HG03039 (cell line): Measurements from ENCODE around the gene PHLDB2.

Source experiments
- ATAC-seq: cut with Tn5 transposase; IDR thresholded peaks from one replicate; pipeline ENCODE4 v1.9.1; 2021; ENCODE audit warnings: mild to moderate bottlenecking, moderate library complexity; ENCODE audit not compliant: unreplicated experiment

PHLDB2 gene

DNA sequence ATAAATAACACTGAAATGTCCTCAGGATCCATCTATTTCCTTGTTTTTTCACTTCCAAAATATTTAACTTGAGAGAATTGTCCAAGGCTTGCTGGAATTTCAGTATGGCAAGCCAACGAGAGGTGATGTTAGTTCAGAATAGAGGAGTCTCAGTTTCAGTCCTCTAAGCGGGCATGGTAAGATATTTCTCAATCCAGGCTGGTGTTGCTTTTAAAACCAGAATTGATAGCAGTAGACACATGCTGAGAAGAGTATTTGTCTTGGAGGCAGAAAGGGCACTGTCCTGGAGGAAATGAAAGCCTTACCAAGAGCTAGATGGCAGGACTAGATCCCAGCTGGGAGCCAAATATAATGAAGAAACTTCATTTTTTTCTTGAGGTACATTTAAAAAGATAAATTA lies 23.1 kb downstream of the PHLDB2 start:
- ATAC-seq: no peak

- peak; percentile 82 for ATAC-seq
Measured at GRCh38 chr3:111882799-111883198, 23.7 kb downstream of the PHLDB2 start.

- no peak for ATAC-seq
Measured at GRCh38 chr3:111884411-111885018, 25.4 kb downstream of the PHLDB2 start.

GRCh38 chr3:111885578-111885977 lies 26.5 kb downstream of the PHLDB2 start:
- ATAC-seq: no peak

DNA sequence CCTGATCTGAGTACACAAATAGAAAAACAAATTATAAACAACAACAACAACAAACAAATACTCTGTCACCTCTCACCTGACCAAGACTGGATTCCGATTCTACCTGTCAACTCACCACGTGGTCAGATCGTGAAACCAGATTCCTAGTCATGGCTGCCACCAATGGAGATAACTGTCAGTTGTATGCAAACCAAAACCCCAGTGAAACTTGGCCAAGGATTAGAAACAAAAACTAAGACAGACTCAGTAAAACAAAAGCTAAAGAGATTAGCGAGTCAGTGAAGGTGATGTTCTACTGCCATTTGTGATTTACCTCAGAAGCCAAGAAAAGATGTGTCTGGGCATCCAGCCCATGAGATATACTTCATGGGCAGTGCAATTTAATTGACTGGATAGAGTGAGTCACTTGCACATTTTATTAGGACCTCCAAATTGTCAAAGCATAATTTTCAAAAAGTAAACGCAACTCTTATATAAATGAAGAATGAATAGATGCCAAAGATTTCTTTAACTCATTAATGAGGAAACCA lies 31.1 kb downstream of the PHLDB2 start:
- ATAC-seq: no peak

GRCh38 chr3:111892070-111892469 lies 33.0 kb downstream of the PHLDB2 start:
- ATAC-seq: no peak

- ATAC-seq: no peak
Measured at GRCh38 chr3:111895071-111895470, 36.0 kb downstream of the PHLDB2 start.

- ATAC-seq: no peak
Measured at GRCh38 chr3:111899966-111900365, 40.9 kb downstream of the PHLDB2 start.

DNA sequence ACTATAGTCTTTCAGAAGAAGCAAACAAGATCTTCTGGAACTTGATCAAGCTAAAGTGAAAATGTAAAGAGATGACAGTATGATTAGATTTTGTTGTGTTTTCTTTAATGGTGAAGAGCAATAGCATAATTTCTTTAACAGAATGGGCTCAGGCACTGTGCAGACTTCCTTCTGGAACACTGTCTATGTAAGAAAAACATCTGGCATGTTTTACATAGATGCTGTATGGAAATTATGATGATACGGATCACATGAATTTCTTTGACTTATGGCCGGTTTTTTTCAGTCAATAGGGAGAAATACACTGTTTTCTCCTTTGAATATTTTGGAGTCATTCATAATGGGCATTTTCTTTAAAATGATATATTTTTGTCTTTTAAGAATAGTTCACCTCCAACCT lies 42.6 kb downstream of the PHLDB2 start:
- no peak for ATAC-seq

DNA sequence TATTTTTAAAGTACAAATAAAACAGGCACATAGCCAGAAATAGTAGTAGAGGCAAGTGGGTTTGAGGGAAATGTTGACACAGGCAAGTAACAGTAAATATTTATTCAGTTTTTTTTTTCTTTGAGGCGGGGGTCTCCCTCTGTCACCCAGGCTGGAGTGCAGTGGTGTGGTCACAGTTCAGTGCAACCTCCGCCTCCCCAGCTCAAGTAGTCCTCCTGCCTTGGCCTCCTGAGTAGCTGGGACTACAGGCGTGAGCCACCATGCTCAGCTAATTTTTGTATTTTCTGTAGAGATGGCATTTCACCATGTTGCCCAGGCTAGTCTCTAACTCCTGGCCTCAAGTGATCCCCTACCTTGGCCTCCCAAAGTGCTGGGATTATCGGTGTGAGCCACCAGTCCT lies 43.5 kb downstream of the PHLDB2 start:
- ATAC-seq: no peak

GRCh38 chr3:111903067-111903511 lies 44.0 kb downstream of the PHLDB2 start:
- ATAC-seq: no peak

DNA sequence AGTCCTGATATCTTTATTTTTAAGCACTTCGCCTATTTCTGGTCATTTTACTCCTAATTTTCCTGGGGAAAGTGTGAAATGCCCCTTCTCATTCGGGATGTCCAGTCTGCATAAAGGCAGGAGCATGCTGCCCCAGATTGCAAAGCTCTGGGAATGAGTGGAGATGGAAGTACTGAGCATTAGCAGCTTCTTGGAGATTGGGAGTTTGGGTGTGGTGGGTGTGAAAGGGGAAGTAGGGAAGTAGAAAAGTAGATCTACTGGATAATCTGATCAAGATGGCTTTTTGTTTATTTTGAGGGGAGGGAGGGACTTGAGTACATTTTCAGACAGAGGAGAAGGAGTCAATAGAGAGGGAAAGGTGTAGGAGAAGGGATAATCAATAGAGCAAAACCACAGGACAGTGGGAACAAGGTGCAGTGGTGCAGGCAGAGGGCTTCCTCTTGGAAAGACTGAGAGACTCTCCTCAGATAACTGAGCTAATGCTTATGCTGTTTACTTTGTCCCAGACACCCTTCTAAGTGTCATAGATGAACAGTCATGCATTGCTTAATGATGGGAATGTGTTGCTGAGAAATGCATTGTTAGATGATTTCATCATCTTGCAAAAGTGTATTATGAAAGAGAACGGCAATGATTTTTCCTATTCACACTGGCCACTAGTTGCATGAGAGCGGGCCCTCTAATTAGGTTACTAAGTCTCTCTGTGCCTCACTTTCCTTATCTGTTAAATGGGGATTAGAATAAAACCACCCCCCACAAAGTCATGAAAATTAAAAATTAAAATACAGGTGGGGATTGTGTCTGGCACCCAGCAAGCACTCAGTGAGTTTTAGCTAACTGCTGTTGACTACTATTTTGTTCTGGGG lies 45.5 kb downstream of the PHLDB2 start:
- no peak for ATAC-seq

DNA sequence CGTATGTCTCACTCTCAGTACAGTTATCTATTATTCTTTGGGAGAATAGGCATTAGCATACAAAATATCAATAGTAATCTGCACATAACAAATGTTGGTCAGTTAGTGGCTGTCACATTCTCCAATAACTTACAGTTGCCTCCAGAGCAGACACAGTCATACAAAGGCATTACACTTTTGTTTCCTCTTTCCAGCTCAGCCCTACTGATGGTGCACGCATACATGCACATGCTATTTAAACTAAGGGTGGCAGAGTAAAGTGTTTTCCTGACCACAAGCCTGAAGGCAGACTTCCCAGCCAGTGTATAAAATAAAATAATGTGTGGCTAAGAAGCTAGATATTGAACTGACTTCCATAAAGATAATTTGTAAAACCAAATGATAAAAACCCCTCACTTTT lies 47.6 kb downstream of the PHLDB2 start:
- no peak for ATAC-seq

DNA sequence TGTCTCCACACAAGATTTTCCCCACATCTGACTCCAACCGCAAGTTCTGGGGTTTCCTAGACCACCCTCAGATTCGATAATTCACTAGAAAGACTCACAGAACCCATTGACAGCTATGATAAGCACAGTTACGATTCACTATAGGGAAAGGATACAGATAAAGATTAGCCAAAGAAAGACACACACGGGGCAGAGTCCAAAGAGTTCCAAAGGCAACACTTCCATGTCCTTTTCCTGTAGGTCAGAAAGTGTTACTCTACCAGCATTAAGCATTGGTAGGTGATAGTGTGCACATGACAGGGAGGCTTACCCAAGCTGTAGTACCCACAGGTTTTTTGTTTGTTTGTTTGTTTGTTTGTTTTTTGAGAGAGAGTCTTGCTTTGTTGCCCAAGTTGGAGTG lies 48.1 kb downstream of the PHLDB2 start:
- ATAC-seq: no peak

GRCh38 chr3:111910806-111911205 lies 51.7 kb downstream of the PHLDB2 start:
- ATAC-seq: no peak

DNA sequence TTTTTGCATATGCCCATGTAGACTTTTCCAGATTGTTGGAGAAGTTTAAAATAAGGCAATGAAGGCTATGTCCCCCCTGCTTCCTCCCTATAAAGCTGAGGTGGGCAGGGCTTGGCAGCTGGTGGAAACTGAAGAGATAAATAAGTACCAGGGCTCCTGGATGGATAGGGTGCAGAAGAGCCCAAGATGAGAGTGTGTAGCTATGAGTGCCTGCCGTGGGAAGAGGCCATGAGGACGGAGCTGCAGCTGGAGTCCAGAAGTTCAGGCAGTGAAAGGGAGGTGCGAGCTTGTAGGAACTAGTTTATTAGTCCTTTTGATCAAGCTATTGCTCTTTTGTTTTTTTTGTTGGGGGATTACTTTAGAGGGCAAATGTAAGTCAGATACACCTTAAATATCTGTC lies 52.4 kb downstream of the PHLDB2 start:
- no peak for ATAC-seq

DNA sequence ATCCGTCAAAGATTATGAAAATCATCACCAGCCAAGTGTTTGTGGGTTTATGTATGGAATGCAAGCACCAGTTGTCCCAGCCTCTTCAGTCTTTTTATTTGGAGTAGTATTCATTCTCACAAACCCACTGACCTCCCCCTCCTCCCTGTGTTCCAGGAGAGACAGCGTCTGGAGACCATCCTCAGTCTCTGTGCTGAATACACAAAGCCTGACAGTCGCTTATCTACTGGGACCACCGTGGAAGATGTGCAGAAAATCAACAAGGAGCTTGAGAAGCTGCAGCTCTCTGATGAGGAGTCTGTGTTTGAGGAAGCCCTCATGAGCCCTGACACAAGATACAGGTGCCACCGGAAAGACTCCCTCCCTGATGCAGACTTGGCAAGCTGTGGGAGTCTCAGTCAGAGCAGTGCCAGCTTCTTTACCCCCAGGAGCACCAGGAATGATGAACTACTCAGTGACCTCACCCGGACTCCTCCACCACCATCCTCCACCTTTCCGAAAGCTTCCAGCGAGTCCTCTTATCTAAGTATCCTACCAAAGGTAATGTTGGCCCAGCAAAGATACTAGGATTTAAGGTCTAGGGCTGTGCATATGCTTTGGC lies 54.2 kb downstream of the PHLDB2 start:
- no peak for ATAC-seq

- ATAC-seq: no peak
Measured at GRCh38 chr3:111915905-111916304, 56.8 kb downstream of the PHLDB2 start.

GRCh38 chr3:111917300-111917699 lies 58.2 kb downstream of the PHLDB2 start:
- no peak for ATAC-seq

DNA sequence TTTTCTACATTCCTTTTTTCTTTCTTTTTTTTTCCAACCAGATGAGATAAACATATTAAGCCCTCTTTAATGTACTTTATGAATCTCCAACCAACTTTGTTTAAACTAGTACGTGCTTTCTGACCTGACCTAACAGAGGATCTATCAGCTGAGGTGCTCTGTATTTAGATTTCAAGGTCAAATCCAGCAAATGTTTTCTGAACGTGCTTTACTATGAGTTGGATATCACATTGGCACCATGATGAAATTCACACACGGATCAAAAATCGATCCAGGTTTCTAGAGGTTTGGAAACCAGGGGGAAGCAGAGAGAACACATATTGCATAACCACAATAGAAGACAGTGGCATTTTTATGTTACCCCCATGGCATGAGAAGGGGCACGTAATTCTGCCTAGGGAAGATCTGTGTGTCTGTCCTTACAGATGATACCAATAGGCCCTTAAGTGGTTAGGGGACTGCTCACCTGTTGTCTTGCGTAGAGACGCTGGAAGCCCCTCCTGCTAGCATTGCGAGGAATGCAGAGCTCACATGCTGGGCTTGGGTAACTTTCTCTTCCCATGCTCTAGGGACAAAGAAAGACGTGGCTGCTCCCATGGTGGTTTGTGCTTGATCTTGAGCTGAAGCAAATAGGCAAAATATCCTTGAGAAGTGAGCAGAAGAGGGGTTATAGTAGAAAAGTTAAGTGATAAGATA lies 60.5 kb downstream of the PHLDB2 start:
- ATAC-seq: no peak

GRCh38 chr3:111921181-111921580 lies 62.1 kb downstream of the PHLDB2 start:
- ATAC-seq: no peak
